Measurements from ENCODE around the gene EDIL3.

DNA sequence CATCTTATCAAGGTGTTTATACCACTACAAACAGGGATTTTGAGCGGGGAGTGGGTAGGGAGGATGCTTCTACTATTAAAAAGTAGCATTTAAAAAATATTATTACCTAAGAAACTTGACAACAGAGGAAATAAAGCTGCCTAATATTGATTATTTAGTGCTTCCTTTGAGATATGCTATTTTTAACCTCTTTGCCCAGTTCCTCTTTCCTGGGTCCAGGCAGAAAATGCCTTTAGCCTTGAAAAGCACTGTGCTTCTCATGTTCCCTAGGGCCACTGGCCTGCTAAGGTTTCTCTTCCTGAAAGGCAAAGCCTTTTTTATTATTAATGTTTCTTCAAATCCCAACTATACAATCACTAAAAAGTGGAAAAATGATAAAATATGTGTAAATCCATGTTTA, 446.8 kb downstream of the EDIL3 start:
- TF ChIP-seq, protein P1, sequence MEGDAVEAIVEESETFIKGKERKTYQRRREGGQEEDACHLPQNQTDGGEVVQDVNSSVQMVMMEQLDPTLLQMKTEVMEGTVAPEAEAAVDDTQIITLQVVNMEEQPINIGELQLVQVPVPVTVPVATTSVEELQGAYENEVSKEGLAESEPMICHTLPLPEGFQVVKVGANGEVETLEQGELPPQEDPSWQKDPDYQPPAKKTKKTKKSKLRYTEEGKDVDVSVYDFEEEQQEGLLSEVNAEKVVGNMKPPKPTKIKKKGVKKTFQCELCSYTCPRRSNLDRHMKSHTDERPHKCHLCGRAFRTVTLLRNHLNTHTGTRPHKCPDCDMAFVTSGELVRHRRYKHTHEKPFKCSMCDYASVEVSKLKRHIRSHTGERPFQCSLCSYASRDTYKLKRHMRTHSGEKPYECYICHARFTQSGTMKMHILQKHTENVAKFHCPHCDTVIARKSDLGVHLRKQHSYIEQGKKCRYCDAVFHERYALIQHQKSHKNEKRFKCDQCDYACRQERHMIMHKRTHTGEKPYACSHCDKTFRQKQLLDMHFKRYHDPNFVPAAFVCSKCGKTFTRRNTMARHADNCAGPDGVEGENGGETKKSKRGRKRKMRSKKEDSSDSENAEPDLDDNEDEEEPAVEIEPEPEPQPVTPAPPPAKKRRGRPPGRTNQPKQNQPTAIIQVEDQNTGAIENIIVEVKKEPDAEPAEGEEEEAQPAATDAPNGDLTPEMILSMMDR (IDR thresholded peaks at IDR 0.05; ENCODE audit: low read depth, low read length), result no peak
- no peak for TF ChIP-seq EZH2phosphoT487 (IDR thresholded peaks at IDR 0.05; ENCODE audit: low read depth)
